HEK293 (cell line): ENCODE data around the gene PAQR7.

Experiments used
- GFI1B ChIP-seq: fragments of 450-650 bp; formaldehyde crosslinking; IDR thresholded peaks from 2 replicates; pipeline ENCODE4 v1.5.1; 2016; ENCODE audit warnings: missing biosample characterization, missing genetic modification characterization
- HIC1 ChIP-seq: fragments of 450-650 bp; formaldehyde crosslinking; IDR thresholded peaks from 2 replicates; pipeline ENCODE4 v1.5.1; 2016; ENCODE audit warnings: missing biosample characterization, missing genetic modification characterization
- HOXD13 ChIP-seq: sonication (generic); formaldehyde crosslinking; IDR thresholded peaks from 2 replicates; pipeline ENCODE4 v1.8.0; 2022; ENCODE audit warnings: missing genetic modification reagents, borderline replicate concordance
- IKZF3 ChIP-seq: fragments of 450-650 bp; IDR thresholded peaks from 2 replicates; pipeline ENCODE4 v1.5.0; 2018; ENCODE audit warnings: missing biosample characterization, mild to moderate bottlenecking, missing genetic modification characterization, moderate library complexity
- KLF7 ChIP-seq: fragments of 450-650 bp; formaldehyde crosslinking; IDR thresholded peaks from 2 replicates; pipeline ENCODE4 v1.5.1; 2016; ENCODE audit warnings: missing biosample characterization, missing genetic modification characterization, borderline replicate concordance
- MEIS1 ChIP-seq: sonication (generic); formaldehyde crosslinking; IDR thresholded peaks from 2 replicates; pipeline ENCODE4 v1.8.1; 2022; ENCODE audit warnings: missing genetic modification reagents, mild to moderate bottlenecking, borderline replicate concordance
- PRDM1 ChIP-seq: fragments of 450-650 bp; formaldehyde crosslinking; IDR thresholded peaks from 2 replicates; pipeline ENCODE4; 2016; ENCODE audit warnings: missing biosample characterization, missing genetic modification characterization
- PRDM10 ChIP-seq: fragments of 450-650 bp; formaldehyde crosslinking; IDR thresholded peaks from 2 replicates; pipeline ENCODE4 v1.5.1; 2016; ENCODE audit warnings: missing biosample characterization, missing genetic modification characterization
- REPIN1 ChIP-seq: fragments of 450-650 bp; formaldehyde crosslinking; IDR thresholded peaks from 2 replicates; pipeline ENCODE4 v1.5.1; 2017; ENCODE audit warnings: missing biosample characterization, missing genetic modification characterization, low read depth
- SCRT2 ChIP-seq: fragments of 450-650 bp; formaldehyde crosslinking; IDR thresholded peaks from 2 replicates; pipeline ENCODE4 v1.5.1; 2016; ENCODE audit warnings: missing biosample characterization, missing genetic modification characterization
- SP7 ChIP-seq: fragments of 450-650 bp; formaldehyde crosslinking; IDR thresholded peaks from 2 replicates; pipeline ENCODE4 v1.5.1; 2016; ENCODE audit warnings: missing biosample characterization, missing genetic modification characterization
- ZEB2 ChIP-seq: fragments of 450-650 bp; formaldehyde crosslinking; IDR thresholded peaks from 2 replicates; pipeline ENCODE4 v1.5.1; 2016; ENCODE audit warnings: missing biosample characterization, missing genetic modification characterization
- ZNF157 ChIP-seq: fragments of 450-650 bp; formaldehyde crosslinking; IDR thresholded peaks from 2 replicates; pipeline ENCODE4 v1.5.1; 2016; ENCODE audit warnings: missing biosample characterization, missing genetic modification characterization
- ZNF174 ChIP-seq: fragments of 450-650 bp; formaldehyde crosslinking; IDR thresholded peaks from 2 replicates; pipeline ENCODE4 v1.5.0; 2017; ENCODE audit warnings: missing biosample characterization, mild to moderate bottlenecking, missing genetic modification characterization
- ZNF18 ChIP-seq: fragments of 450-650 bp; formaldehyde crosslinking; IDR thresholded peaks from 2 replicates; pipeline ENCODE4 v1.5.1; 2016; ENCODE audit warnings: missing biosample characterization, missing genetic modification characterization
- ZNF211 ChIP-seq: fragments of 450-650 bp; formaldehyde crosslinking; IDR thresholded peaks from 2 replicates; pipeline ENCODE4 v1.5.1; 2016; ENCODE audit warnings: low read depth, missing biosample characterization, missing genetic modification characterization
- ZNF341 ChIP-seq: fragments of 450-650 bp; formaldehyde crosslinking; IDR thresholded peaks from 2 replicates; pipeline ENCODE4; 2016; ENCODE audit warnings: low read depth, missing biosample characterization, missing genetic modification characterization
- ZNF366 ChIP-seq: fragments of 450-650 bp; formaldehyde crosslinking; conservative IDR thresholded peaks from 2 replicates; pipeline ENCODE4 v1.5.1; 2016; ENCODE audit warnings: missing biosample characterization, missing genetic modification characterization
- ZNF394 ChIP-seq: fragments of 450-650 bp; formaldehyde crosslinking; IDR thresholded peaks from 2 replicates; pipeline ENCODE4 v1.5.1; 2016; ENCODE audit warnings: missing biosample characterization, missing genetic modification characterization, mild to moderate bottlenecking, moderate library complexity, borderline replicate concordance
- ZNF433 ChIP-seq: fragments of 450-650 bp; formaldehyde crosslinking; IDR thresholded peaks from 2 replicates; pipeline ENCODE4 v1.5.1; 2016; ENCODE audit warnings: missing biosample characterization, missing genetic modification characterization, low read depth
- ZNF529 ChIP-seq: fragments of 450-650 bp; formaldehyde crosslinking; IDR thresholded peaks from 2 replicates; pipeline ENCODE4 v1.5.1; 2017; ENCODE audit warnings: missing genetic modification characterization, missing biosample characterization; ENCODE audit not compliant: insufficient replicate concordance
- ZNF558 ChIP-seq: fragments of 450-650 bp; formaldehyde crosslinking; IDR thresholded peaks from 2 replicates; pipeline ENCODE4 v1.5.1; 2016; ENCODE audit warnings: missing biosample characterization, missing genetic modification characterization
- ZNF560 ChIP-seq: fragments of 450-650 bp; formaldehyde crosslinking; IDR thresholded peaks from 2 replicates; pipeline ENCODE4 v1.5.1; 2017; ENCODE audit warnings: missing biosample characterization, missing genetic modification characterization, borderline replicate concordance
- ZNF561 ChIP-seq: fragments of 450-650 bp; IDR thresholded peaks from 2 replicates; pipeline ENCODE4 v1.5.1; 2018; ENCODE audit warnings: missing biosample characterization, missing genetic modification characterization, borderline replicate concordance
- ZNF580 ChIP-seq: fragments of 450-650 bp; formaldehyde crosslinking; IDR thresholded peaks from 2 replicates; pipeline ENCODE4 v1.5.1; 2016; ENCODE audit warnings: missing biosample characterization, missing genetic modification characterization
- ZNF639 ChIP-seq: fragments of 450-650 bp; formaldehyde crosslinking; IDR thresholded peaks from 2 replicates; pipeline ENCODE4 v1.5.1; 2016; ENCODE audit warnings: missing biosample characterization, missing genetic modification characterization
- ZNF670 ChIP-seq: fragments of 450-650 bp; formaldehyde crosslinking; IDR thresholded peaks from 2 replicates; pipeline ENCODE4 v1.5.1; 2016; ENCODE audit warnings: missing biosample characterization, missing genetic modification characterization, low read depth
- ZNF707 ChIP-seq: fragments of 450-650 bp; formaldehyde crosslinking; IDR thresholded peaks from 2 replicates; pipeline ENCODE4 v1.5.1; 2016; ENCODE audit warnings: missing biosample characterization, missing genetic modification characterization
- ZNF768 ChIP-seq: fragments of 450-650 bp; formaldehyde crosslinking; IDR thresholded peaks from 2 replicates; pipeline ENCODE4 v1.5.1; 2018; ENCODE audit warnings: missing biosample characterization, mild to moderate bottlenecking, missing genetic modification characterization
- ZNF792 ChIP-seq: fragments of 450-650 bp; formaldehyde crosslinking; IDR thresholded peaks from 2 replicates; pipeline ENCODE4 v1.5.1; 2016; ENCODE audit warnings: missing biosample characterization, missing genetic modification characterization
- ZXDB ChIP-seq: fragments of 450-650 bp; formaldehyde crosslinking; IDR thresholded peaks from 2 replicates; pipeline ENCODE4 v1.5.1; 2016; ENCODE audit warnings: missing biosample characterization, missing genetic modification characterization

The PAQR7 gene

GRCh38 chr1:25861316-25862286, 13.9 kb downstream of the PAQR7 start (continued):
- TF ChIP-seq HIC1 (tag by site-specific recombination) (peak; percentile 16; the same call in 1 of the 2 replicates), ZNF639 (tag by site-specific recombination) (no peak), PRDM1 (tag by site-specific recombination) (no peak), ZNF366 (no peak), PRDM10 (tag by site-specific recombination) (no peak), SCRT2 (no peak), ZXDB (tag by site-specific recombination) (0 out of 2 replicates have a peak, but pooled peaks have one; percentile 44), ZNF707 (tag by site-specific recombination) (no peak), ZEB2 (tag by site-specific recombination) (0 out of 2 replicates have a peak, but pooled peaks have one; percentile 26), GFI1B (no peak), KLF7 (tag by site-specific recombination) (no peak), ZNF558 (tag by site-specific recombination) (no peak), ZNF18 (tag by site-specific recombination) (0 out of 2 replicates have a peak, but pooled peaks have one; percentile 23), REPIN1 (tag by site-specific recombination) (no peak), ZNF157 (tag by site-specific recombination) (no peak), ZNF529 (tag by site-specific recombination) (no peak), ZNF580 (no peak), ZNF670 (tag by site-specific recombination) (no peak), ZNF768 (no peak), ZNF560 (no peak), ZNF341 (tag by site-specific recombination) (no peak), ZNF174 (tag by site-specific recombination) (no peak), ZNF561 (tag by site-specific recombination) (no peak), ZNF211 (tag by site-specific recombination) (no peak), ZNF394 (tag by site-specific recombination) (no peak), SP7 (tag by site-specific recombination) (peak; percentile 32; the same call in 1 of the 2 replicates), IKZF3 (tag by site-specific recombination) (no peak), ZNF433 (tag by site-specific recombination) (no peak), ZNF792 (tag by site-specific recombination) (no peak), MEIS1 (CRISPR knock-in tag) (no peak), HOXD13 (CRISPR knock-in tag) (no peak)
